ENCODE results near the gene XNDC1N. TPM values are rescaled to one million over a fixed set of nuclear protein-coding genes. Genes with fewer than 3 reads are reported as not detected.
A peak's percentile ranks its signal among the peaks of the same experiment; 100 is the strongest.

The XNDC1N gene
- total and polyA plus RNA-seq, 2 of the 13 experiments (the other 11 are each of a cell fraction or from before 2014, with no cell fraction given), result 3.4 to 7.5 TPM

- TF ChIP-seq CEBPB (IDR thresholded peaks at IDR 0.05; ENCODE audit: borderline replicate concordance, low read depth, low read length) (peak; percentile 25; the same call in 1 of the 2 replicates), ZC3H13 (CRISPR knock-in tag; IDR thresholded peaks at IDR 0.05) (no peak), JUN (CRISPR knock-in tag; IDR thresholded peaks at IDR 0.05) (no peak), ZNF800 (CRISPR knock-in tag; IDR thresholded peaks at IDR 0.05) (0 out of 2 replicates have a peak, but pooled peaks have one; percentile 4), DZIP1 (CRISPR knock-in tag; IDR thresholded peaks at IDR 0.05) (no peak), ZFY (CRISPR knock-in tag; IDR thresholded peaks at IDR 0.05) (no peak), POLR2A (IDR thresholded peaks at IDR 0.05; ENCODE audit: insufficient read depth in 1 of 2, low read depth in 2 of 2, low read length in 2 of 2) (peak in 1 of 2 experiments; percentile 47; a peak in 1 of 4 replicates), ZFP90 (CRISPR knock-in tag; IDR thresholded peaks at IDR 0.05; ENCODE audit: borderline replicate concordance) (0 out of 2 replicates have a peak, but pooled peaks have one; percentile 56), ZNF589 (CRISPR knock-in tag; conservative IDR thresholded peaks at IDR 0.05) (no peak), PCBP2 (optimal IDR thresholded peaks at IDR 0.05; ENCODE audit: low read depth, low read length, poor library complexity, severe bottlenecking) (no peak), ZFAT (CRISPR knock-in tag; conservative IDR thresholded peaks at IDR 0.05) (no peak), SNRNP70 (IDR thresholded peaks at IDR 0.05; ENCODE audit: low read depth, low read length) (no peak), SETDB1 (CRISPR knock-in tag; IDR thresholded peaks at IDR 0.05; ENCODE audit: borderline replicate concordance) (no peak), MED1 (CRISPR knock-in tag; IDR thresholded peaks at IDR 0.05) (peak; percentile 23; the same call in 1 of the 2 replicates), ELF1 (CRISPR knock-in tag; IDR thresholded peaks at IDR 0.05) (no peak), TGIF2 (CRISPR knock-in tag; IDR thresholded peaks at IDR 0.05) (peak; percentile 44; the same call in 1 of the 2 replicates), ZNF546 (CRISPR knock-in tag; conservative IDR thresholded peaks at IDR 0.05) (no peak), KDM2A (CRISPR knock-in tag; IDR thresholded peaks at IDR 0.05; ENCODE audit: borderline replicate concordance, low read depth) (no peak), GABPA (IDR thresholded peaks at IDR 0.05; ENCODE audit: low read depth, low read length) (no peak), GABPA (CRISPR knock-in tag; IDR thresholded peaks at IDR 0.05; ENCODE audit: low read depth) (no peak), IRF1 (CRISPR knock-in tag; IDR thresholded peaks at IDR 0.05; ENCODE audit: low read depth) (no peak), TIGD3 (CRISPR knock-in tag; IDR thresholded peaks at IDR 0.05; ENCODE audit: borderline replicate concordance) (no peak)
Measured at GRCh38 chr11:71948314-71949027, 20.1 kb upstream of the XNDC1N start (continued).
